Measurements from ENCODE around the gene DOCK7.

DNA sequence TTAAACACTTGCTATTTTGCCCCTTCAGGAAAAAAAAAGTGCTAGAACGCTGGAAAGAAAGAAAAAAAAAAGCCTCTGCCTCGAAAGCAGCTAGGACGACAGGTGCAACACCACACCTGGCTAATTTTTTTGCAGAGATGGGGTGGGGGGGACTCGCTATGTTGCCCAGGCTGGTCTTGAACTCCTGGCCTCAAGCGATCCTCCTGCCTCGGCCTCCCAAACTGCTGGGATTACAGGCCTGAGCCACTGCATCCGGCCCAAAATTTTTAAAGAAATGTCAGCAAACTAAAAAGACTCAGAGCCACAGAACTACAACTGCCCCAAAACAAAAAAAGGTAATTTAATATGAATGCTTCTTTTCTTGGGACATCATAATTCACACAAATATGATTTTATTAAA is 1.4 kb downstream of the DOCK7 start:
- TF ChIP-seq, protein P1, sequence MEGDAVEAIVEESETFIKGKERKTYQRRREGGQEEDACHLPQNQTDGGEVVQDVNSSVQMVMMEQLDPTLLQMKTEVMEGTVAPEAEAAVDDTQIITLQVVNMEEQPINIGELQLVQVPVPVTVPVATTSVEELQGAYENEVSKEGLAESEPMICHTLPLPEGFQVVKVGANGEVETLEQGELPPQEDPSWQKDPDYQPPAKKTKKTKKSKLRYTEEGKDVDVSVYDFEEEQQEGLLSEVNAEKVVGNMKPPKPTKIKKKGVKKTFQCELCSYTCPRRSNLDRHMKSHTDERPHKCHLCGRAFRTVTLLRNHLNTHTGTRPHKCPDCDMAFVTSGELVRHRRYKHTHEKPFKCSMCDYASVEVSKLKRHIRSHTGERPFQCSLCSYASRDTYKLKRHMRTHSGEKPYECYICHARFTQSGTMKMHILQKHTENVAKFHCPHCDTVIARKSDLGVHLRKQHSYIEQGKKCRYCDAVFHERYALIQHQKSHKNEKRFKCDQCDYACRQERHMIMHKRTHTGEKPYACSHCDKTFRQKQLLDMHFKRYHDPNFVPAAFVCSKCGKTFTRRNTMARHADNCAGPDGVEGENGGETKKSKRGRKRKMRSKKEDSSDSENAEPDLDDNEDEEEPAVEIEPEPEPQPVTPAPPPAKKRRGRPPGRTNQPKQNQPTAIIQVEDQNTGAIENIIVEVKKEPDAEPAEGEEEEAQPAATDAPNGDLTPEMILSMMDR (IDR thresholded peaks at IDR 0.05): no peak
- no peak for TF ChIP-seq EP300 (IDR thresholded peaks at IDR 0.05)

All from stomach (tissue), 4 donors.